GM21360 (cell line): ENCODE results near the gene OAS3.
"Not testable (repeated sequence)": the region's sequence is repeated elsewhere in the genome, so short reads cannot be mapped to it uniquely, and the experiment has no call there.

Experiments
- ATAC-seq: cut with Tn5 transposase; IDR thresholded peaks from one replicate; pipeline ENCODE4 v1.9.1; 2021; ENCODE audit warnings: mild to moderate bottlenecking, moderate library complexity; ENCODE audit not compliant: unreplicated experiment

Gene OAS3

GRCh38 chr12:112919121-112919520 is 19.2 kb upstream of the OAS3 start:
- no peak for ATAC-seq

GRCh38 chr12:112924986-112925385 is 13.3 kb upstream of the OAS3 start:
- ATAC-seq: no peak

DNA sequence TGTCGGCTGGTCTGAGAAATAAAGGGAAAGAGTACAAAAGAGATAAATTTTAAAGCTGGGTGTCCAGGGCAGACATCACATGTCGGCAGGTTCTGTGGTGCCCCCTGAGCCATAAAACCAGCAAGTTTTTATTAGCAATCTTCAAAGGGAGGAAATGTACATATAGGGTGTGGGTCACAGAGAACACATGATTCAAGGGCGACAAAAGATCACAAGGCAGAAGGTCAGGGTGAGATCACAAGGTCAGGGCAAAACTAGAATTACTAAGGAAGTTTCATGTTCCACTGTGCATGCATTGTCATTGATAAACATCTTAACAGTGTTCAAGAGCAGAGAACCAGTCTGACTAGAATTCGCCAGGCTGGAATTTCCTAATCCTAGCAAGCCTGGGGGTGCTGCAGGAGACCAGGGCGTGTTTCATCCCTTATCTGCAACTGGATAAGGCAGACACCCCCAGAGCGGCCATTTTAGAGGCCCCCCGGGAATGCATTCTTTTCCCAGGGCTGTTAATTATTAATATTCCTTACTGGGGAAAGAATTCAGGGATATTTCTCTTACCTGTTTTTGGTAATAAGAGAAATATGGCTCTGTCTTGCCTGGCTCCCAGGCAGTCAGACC is 11.7 kb upstream of the OAS3 start:
- not testable (repeated sequence) for ATAC-seq

DNA sequence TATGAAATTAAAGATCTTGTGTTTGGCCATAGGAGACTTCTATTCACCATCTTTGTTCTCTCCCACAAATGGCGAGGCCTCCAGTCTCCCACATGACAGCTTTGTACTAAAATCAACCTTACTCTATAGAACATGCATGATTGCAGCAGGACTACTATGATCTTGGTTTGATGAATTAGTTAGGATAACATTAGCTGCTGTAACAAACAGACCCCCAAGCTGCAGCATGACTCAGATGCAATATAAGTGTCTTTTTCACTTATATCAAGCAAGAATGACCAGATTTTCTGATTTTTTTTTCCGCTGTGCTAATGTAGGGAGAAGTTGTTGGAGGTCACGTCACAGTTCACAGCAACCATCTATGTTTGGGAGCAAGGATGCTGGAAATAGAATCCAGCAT is 10.8 kb upstream of the OAS3 start:
- no peak for ATAC-seq

GRCh38 chr12:112927925-112928324 is 10.3 kb upstream of the OAS3 start:
- ATAC-seq: no peak

- no peak for ATAC-seq
These were observed 9.3 kb upstream of the OAS3 start for GRCh38 chr12:112928978-112929377.

DNA sequence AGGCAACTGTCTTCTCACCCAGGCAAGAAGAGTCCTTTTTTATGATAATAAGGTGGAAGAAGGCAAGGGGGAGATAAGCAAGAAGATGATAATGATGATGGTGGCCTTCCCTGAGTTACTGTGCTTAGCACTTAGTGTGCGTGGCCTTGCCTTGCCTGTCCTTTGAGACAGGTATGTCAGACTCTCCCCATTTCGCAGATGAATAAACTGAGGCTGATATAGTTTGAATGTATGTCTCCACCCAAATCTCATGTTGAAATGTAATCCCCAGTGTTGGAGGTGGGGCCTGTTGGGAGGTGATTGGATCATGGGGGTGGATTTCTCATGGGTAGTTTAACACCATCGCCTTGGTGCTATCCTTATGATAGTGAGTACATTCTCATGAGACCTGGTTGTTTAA is 8.6 kb upstream of the OAS3 start:
- ATAC-seq: no peak

DNA sequence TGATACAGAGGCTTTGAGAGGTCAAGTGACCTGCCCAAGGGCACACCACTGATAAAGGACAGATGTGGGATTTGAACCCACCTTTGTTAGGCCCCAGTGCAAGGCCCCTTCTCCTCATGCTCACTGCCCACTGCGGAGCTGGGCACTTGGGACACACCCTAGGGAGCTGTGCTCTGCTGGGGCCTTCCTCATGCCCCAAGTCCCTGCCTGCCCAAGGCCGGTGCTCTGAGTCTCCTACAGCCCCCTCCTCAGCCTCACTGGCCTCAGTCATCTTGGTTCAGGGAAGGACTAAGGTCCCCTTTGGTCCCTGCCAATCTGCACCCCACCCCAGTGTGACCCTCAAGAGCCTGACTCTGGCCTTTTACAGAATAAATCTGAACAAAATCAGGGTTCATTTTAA is 7.9 kb upstream of the OAS3 start:
- ATAC-seq: no peak

DNA sequence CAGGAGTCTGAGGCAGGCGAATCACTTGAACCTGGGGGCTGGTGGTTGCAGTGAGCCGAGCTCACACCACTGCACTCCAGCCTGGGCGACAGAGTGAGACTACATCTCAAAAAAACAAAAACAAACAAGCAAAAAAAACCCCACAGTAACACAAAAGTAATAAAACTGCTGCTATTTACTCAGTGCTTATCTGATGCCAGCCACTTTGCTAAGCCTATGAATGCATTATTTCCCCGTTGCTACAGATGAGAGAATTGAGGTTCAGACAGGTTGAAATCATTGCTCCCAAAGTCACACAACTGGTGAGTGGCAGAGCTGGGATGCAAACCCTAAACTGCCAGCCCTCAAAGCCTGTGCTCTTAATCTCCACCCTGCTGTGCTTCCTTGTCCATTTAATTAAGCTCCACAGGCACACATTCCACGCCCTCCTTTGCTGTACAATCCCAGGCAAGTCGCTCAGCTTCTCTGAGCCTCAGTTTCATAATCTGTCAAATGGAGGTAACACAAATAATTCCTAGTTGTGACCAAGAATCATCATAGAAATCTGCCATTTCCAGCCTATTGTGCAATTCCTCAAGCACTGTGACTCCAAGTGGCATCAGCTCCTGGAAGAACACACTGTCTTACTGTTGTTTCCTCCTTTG is 5.7 kb upstream of the OAS3 start:
- ATAC-seq: no peak

DNA sequence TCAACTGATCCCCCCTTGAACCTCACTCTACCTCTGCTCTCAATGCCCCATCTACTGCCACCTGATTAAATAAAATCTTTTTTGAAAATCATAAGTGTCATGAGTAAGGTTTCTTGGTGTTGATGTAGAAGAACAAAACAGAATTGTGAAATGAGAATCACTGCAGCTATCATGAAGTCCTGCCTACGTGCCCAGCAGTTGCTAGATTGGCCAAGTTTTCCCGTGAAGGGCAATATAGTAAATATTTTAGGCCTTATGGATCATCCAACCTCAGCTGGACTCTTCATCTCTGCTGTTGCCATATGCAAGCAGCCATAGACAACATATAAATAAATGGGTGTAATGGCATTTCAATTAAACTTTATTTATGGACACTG is 5.2 kb upstream of the OAS3 start:
- no peak for ATAC-seq

DNA sequence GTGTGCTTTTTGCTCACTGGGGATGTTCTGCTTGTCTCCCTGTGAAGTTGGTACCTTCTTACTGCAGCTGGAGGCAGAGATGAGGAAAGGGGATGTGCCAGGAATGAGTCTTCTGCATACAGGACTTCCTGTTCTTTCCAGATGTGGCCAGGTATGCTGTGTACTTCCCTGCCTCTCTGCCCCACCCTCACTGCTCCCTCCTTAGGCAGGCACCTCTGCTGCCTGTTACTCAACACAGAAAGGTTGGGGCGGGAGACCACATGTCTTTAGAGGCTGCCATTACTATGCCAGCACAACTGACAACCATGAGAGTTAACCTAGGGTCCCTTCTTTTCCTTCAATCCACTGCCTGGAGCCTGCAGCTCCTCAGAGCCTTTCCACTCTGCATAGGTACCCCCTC is 2.0 kb upstream of the OAS3 start:
- no peak for ATAC-seq

GRCh38 chr12:112936927-112937326 is 1.3 kb upstream of the OAS3 start:
- no peak for ATAC-seq

GRCh38 chr12:112938751-112939150 is 477 bp downstream of the OAS3 start:
- no peak for ATAC-seq

GRCh38 chr12:112939761-112940381 is 1.6 kb downstream of the OAS3 start:
- no peak for ATAC-seq

- ATAC-seq: no peak
These were observed 3.5 kb downstream of the OAS3 start for GRCh38 chr12:112941528-112942335.

DNA sequence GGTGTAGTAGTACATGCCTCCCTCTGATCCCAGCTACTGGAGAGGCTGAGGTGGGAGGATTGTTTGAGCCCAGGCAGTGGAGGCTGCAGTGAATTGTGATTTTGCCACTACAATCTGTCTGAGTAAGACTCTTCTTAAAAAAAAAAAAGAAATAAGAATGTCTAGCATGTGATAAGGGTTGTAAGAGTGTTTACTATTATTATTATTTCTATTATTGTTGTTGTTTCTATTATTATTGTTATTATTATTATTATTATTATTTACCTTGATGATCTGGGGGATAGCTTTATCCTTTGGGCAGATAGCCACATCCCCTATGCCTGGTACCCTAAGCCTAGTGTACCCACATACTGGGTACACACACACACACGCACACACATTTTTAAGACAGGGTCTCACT is 4.3 kb downstream of the OAS3 start:
- no peak for ATAC-seq

DNA sequence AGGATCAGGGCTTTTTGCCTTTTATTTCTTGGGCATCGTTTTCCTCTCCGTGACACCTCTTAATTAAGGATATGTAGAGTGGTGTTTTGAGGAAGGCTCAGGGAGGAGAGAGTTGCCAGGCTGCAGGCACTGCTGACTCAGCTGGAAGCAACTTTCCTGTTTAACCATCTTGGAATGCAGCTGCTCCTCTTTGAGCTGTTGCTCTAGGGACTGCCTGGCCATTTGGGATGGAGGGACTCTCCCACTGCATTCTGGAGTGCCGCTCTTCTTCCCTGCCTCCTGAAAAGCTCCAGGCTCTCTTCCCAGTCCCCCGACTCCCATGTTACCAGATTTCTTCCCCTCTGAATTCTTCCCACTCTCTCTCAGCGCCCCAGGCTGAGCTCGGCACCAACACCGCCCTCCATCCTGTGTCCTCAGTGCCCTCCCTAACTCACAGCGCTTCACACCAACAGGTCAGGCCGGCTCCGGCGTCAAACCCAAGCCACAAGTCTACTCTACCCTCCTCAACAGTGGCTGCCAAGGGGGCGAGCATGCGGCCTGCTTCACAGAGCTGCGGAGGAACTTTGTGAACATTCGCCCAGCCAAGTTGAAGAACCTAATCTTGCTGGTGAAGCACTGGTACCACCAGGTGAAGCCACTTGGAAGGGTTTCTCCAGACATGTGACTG is 5.9 kb downstream of the OAS3 start:
- ATAC-seq: no peak

GRCh38 chr12:112945515-112945914 is 7.2 kb downstream of the OAS3 start:
- ATAC-seq: no peak

DNA sequence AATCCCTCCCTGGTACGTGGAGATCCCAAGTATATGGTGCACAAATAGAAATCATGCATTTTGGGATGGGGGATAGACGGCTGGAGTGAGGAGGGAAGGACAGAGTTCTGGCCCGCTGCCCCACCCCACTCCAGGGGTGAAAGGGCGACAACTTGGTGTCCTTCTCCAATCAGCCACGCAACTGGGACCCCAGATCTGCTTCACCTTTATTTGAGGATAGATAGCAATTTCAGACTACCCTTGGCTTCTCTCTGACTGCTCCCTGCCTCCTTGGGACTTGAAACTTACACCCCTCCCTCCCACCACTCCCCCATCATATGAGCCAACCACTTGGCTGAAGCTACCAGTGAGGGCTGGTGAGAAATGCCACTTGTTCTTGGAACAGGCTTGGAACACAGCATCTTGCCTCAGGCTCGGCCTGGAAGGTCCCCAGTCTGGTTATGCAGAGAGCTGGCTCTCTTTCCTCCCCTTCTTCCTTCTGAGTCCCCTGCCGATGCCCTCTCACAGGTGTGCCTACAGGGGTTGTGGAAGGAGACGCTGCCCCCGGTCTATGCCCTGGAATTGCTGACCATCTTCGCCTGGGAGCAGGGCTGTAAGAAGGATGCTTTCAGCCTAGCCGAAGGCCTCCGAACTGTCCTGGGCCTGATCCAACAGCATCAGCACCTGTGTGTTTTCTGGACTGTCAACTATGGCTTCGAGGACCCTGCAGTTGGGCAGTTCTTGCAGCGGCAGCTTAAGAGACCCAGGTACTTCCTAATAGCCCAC is 8.1 kb downstream of the OAS3 start:
- no peak for ATAC-seq

GRCh38 chr12:112947314-112947713 is 9.0 kb downstream of the OAS3 start:
- no peak for ATAC-seq

DNA sequence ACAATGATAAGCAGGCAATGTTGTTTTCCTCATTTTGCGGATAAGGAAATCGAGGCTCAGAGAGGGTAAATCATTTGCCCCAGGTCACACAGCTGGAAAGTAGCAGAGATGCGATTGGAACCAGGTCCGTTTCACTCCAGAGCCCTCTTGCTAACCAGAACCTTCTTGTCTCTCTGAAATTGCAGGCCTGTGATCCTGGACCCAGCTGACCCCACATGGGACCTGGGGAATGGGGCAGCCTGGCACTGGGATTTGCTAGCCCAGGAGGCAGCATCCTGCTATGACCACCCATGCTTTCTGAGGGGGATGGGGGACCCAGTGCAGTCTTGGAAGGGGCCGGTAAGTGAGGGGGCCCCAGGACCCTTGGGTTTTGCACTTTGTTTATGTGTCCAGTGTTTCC is 9.5 kb downstream of the OAS3 start:
- no peak for ATAC-seq
